ENCODE data around the gene OCLN. TPM values are rescaled to one million over a fixed set of nuclear protein-coding genes. Genes with fewer than 3 reads are reported as not detected.
"Not testable (repeated sequence)": the region's sequence is repeated elsewhere in the genome, so short reads cannot be mapped to it uniquely, and the experiment has no call there.

OCLN gene
- total RNA-seq, 1 donor from 2014 or later, result 8.0 TPM

- no peak for DNase-seq
Measured at GRCh38 chr5:69491027-69491426, 1.6 kb upstream of the OCLN start.

DNA sequence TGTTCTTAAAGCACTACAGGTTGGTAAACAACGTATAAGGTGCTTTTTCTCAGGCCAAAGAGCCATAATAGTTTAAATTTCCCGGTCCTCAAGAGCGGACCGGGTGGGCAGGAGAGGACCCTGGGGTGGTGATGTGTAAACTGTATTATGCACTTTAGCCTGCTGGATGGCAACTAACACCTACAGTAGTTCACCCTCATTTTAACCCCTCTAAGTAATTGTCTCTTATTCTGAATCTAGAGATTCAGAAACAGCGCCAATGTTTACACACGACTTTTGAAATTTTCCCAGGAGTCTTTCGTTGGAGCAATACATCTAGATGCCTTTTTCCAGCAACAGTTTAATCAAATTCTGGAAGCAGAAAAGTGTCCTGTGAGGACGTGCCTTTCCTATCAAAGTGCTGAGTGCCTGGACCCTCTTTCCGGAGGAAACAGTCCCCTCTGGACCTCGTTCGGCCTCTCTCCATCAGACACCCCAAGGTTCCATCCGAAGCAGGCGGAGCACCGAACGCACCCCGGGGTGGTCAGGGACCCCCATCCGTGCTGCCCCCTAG lies 676 bp upstream of the OCLN start:
- DNase-seq, result no peak

DNA sequence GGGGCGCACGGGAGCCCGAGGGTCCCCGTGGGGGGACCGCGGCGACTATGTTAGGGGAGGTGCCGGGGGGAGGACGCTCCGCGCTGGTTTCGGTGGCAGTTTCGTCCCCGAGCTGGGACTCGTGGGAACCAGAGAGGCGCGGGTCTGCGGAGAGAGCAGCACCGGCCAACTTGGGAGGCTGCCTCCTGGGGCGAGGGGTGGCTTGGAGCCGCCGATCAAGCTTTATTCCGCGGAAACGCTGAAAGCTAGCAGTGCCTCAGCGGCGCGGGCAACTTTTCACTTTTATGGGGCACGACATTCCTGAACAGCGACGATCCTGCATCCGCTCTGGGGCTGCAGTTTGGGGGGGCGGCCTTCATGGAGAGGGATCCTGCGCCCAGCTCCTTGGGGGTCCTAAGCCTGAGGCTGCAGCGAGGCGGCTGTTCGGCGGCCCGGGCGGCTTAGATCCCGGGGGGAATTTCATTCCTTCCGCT lies 369 bp downstream of the OCLN start:
- DNase-seq, result peak; percentile 24

DNA sequence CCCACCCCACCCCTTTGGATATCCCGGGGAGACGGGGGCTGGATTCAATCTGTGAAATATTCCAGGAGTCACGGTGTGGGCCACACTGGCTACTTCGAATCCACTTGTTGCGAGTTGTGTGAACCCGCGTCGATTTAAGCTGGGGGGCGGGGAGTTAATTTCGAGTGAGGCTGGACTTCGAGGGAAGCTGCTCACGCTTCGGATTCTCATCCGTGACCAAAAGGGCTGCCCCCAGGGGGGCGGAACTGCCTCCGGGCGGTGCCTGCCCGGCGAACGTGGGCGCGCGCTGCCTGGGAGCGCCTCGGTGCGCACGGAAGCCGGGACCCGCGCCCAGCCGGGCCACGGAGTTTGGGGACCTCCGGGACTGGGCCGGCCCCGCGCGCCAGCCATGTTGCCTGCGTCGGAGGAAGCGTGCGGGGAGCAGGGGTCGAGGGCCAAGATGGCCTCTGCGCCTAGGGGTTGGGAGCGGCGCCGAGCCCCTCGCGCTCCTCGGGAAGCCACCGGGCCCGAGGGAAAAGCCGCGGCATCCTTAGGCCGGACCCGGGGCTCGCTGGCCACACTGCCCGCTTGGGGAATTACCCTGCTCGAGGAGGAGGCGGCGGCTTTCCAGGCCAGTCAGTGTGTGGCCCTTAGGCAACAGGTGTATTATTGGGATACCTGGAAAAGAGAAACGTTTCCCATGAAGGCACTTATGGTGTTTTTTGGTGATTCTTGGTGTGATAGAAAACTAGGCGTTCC lies 975 bp downstream of the OCLN start:
- peak; percentile 16 for DNase-seq

- DNase-seq, result no peak
Measured at GRCh38 chr5:69494452-69494851, 1.9 kb downstream of the OCLN start.

GRCh38 chr5:69497006-69497520 lies 4.5 kb downstream of the OCLN start:
- no peak for DNase-seq

DNA sequence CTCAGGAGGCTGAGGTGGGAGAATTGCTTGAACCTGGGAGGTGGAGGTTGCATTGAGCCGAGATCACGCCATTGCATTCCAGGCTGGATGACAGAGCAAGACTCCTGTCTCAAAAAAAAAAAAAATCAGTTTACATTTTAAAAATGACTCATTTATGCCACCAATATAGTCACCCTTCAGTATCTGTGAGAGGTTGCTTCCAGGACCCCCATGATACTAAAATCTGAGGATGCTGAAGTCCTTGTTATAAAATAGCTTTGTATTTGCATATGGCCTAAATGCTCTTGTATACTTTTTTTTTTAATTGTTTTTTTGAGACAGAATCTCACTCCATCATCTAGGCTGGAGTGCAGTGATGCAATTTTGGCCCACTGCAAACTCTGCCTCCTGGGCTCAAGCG lies 5.8 kb downstream of the OCLN start:
- no peak for DNase-seq

GRCh38 chr5:69502367-69502766 lies 9.8 kb downstream of the OCLN start:
- no peak for DNase-seq

DNA sequence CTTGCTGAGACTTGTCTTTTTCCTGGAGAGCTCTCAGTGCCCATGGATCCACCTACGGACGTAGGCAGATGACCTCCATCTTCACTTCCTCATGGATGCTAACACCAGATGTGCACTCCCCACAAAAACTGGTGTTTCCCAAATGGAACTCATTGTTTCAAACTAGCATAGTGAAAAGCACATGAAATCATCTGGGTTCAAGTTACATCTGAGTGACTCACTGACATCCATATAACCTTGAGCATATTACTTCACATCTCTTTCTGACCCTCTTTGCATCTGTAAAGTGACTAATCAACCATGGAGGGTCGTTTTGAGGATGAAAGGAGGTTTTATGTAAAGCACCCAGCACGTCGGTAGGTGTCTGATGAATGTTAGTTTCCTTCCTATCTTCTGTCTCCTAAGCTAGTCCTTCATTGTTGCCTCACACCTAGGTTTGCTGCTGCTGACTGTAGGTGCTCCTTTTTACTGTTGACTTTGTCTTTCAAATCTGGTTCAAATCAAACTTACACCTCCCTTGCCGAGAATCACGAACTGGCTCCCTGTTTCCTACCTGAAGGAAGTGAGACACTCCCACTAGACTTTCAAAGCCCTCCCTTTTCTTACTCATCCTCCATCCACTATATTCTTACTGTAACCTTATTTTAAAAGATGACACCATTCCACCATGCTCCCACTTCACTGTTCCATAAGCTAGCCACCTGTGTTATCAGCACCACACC lies 10.3 kb downstream of the OCLN start:
- no peak for DNase-seq

GRCh38 chr5:69504036-69504435 lies 11.4 kb downstream of the OCLN start:
- DNase-seq, result no peak

GRCh38 chr5:69505306-69505705 lies 12.7 kb downstream of the OCLN start:
- no peak for DNase-seq

- DNase-seq, result no peak
Measured at GRCh38 chr5:69509212-69509611, 16.6 kb downstream of the OCLN start.

DNA sequence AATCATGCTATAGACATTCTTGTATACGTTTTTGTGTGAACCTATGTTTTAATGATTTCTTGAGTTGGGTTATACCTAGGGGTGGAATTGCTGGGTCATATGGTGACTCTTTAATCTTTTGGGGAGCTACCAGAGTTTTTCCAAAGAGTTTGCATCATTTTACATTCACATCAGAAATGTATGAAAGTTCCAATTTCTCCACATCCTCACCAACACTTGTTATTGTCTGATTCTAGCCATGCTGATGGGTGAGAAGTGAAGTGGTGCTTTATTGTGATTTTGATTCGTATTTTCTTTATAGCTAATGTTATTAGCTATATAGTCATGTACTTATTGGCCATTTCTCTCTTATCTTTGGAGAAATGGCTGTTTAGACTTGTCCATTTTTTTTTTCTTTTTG lies 18.1 kb downstream of the OCLN start:
- DNase-seq, result no peak

GRCh38 chr5:69512740-69513260 lies 20.2 kb downstream of the OCLN start:
- DNase-seq, result no peak

DNA sequence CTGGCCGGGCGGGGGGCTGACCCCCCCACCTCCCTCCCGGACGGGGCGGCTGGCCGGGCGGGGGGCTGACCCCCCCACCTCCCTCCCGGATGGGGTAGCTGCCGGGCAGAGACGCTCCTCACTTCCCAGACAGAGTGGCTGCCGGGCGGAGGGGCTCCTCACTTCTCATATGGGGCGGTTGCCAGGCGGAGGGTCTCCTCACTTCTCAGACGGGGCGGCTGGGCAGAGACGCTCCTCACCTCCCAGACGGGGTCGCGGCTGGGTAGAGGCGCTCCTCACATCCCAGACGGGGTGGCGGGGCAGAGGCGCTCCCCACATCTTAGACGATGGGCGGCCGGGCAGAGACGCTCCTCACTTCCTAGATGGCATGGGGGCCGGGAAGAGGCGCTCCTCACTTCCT lies 23.0 kb downstream of the OCLN start:
- DNase-seq, result not testable (repeated sequence)

- no peak for DNase-seq
Measured at GRCh38 chr5:69516769-69517168, 24.2 kb downstream of the OCLN start.

GRCh38 chr5:69517763-69518212 lies 25.2 kb downstream of the OCLN start:
- DNase-seq, result peak; percentile 29

DNA sequence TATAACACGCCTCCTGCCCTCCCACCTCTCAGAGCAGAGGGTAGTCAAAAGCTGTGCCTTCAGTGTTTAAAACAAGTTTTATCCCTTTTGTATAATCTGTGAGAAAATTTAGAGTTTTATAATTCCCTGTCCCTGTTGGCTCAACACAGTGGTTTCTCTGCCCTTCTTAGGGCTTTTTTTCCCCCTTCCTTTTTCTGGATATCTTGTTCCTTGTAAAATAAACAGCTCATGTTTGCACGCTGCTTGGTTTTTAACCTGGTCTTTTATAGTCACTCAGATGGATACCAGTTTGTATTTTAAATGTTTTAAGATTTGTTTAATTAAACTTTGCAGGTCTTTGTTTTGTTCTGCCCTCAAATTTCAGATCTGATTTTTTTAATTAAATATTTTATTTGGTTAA lies 26.7 kb downstream of the OCLN start:
- no peak for DNase-seq

- no peak for DNase-seq
Measured at GRCh38 chr5:69522035-69522434, 29.4 kb downstream of the OCLN start.

DNA sequence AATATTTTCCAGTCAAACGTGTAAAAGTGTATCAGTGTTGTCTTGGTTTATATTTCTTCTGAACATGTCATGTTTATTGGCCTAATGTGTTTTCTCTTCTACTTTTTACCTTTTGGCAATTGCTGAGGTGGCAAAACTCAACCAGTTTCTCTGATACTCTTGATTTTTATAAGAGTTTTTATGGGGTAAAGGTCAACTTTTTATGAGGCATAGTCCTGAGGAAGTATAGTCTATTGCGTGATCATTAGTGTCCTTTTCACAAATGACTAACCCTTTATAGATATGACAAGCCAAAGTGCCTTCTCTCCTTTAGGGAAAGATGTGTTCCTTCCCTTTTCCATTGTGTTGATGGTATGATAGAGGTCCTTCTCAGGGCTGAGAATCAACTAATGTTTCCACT lies 32.9 kb downstream of the OCLN start:
- no peak for DNase-seq

DNA sequence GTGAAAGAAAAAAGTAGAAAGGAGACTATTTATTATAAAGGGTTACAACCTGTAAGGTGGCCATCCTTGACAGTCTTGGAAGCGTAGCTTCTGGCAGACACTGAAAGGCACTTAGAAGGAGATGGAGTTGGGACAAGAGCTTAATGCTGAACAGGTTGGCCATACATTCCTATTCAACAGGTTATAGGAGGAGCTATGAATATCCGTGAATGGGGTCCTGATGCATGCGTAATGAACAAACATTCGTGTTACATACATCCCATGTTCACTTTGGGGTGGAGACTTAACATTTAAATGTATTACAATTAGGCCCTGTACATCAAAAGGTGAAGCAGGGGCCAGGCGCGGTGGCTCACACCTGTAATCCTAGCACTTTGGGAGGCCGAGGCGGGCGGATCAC lies 34.1 kb downstream of the OCLN start:
- no peak for DNase-seq

DNA sequence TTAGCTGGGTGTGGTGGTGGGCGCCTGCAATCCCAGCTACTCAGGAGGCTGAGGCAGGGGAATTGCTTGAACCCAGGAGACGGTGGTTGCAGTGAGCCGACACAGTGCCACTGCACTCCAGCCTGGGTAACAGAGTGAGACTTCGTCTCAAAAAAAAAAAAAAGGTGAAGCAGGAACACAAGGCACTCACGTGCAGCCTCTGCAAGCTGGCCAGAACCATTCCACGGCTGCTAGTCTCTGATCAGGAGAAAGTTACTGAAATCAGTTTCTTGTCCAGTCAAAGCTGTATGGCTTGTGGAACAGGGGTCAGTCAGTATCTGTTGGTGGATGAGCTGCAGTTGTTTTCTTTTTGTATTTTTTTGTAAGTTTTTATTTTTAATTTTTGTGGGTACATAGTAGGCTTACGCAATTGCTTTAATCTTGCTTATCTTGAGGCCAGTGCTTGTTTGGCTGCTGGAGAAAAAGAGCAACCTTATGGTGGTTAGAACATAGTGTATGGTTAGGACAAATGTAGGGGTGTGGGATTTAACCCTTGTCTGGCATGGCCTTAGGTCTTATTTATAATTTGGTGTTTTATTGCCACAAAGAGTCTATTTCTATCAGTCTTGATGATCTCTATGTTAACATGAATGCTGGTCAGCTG lies 34.7 kb downstream of the OCLN start:
- no peak for DNase-seq
